GM18505 (cell line): ENCODE data around the gene SGTA.

ENCODE experiments used
- ATAC-seq: cut with Tn5 transposase; IDR thresholded peaks from one replicate; pipeline ENCODE4 v1.9.1; 2021; ENCODE audit not compliant: unreplicated experiment
- POLR2A ChIP-seq: IDR thresholded peaks from 4 replicates; pipeline ENCODE4 v1.6.1; 2011; ENCODE audit warnings: borderline replicate concordance; ENCODE audit not compliant: insufficient read depth, insufficient read length; ENCODE audit errors: extremely low read depth

Gene SGTA

DNA sequence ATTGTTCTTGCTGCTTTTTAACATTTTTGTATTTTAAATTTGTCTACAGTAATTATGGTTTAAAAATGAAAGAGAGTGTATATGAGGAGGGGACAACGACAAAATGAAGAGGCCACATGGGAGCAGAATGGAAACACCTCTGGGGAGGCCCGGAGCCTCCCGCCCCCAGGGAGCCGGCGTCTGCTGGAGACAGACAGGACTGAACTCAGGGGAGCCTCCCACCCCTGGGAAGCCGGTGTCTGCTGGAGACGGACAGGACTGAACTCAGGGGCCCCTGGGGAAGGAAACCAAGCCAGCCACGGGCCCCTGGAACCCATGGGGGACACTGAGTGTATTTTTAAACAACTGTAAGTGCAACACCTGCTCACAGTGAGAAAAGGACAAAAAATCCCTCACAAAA, 26.6 kb downstream of the SGTA start:
- ATAC-seq, result no peak
- no peak for TF ChIP-seq POLR2A

- ATAC-seq, result no peak
- TF ChIP-seq POLR2A, result no peak
Measured at GRCh38 chr19:2755811-2756210, 27.3 kb downstream of the SGTA start.

DNA sequence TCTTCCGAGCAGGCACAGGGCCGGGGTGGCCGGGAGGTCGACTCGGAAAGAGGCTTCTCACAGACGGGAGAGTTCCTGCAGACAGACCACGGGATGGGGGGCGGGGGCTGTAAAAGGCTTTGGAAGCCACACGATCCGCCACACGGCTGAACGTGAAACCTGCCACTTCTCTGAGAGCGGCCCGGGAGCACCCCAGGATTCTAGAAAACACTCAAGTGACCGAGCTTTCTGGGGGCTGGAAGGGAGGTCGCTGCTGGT, 27.7 kb downstream of the SGTA start:
- TF ChIP-seq POLR2A, result no peak
- no peak for ATAC-seq

DNA sequence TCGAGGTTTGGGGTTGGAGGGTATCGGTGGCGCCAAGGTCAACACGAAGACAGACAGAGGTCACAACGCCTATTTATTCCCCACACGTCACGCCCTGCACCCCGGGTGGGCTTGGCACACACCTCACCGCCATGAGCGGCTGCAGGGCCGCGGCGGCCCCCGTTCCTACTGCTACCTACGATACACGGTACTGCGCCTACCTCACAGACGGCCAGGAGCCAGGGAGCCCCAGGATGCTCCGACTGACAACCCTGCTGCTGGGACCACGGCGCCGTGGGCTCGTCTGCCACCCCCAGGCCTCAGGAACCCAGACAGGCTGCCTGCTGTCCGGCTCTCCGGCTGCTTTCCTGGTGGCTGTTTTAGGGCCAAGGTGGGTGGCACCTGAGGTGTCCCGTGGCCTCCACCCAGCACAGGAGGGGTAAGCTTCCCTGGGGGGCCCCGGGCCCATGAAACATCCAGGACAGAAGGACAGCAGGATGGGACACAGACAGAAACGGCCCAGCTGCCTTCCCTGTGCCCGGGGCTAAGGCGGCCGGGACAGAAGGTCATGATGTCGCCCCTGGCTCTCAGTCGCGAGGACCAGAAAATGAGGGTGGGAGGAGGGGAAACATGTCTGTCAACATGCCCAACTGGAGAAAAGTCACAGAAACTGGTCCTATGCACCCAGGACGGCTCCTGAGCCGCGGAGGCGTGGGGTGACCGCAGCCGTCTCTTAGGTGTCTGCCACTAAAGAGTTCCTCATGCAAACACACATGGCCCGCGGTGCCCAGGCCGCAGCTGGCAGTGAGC, 28.2 kb downstream of the SGTA start:
- TF ChIP-seq POLR2A, result no peak
- no peak for ATAC-seq

DNA sequence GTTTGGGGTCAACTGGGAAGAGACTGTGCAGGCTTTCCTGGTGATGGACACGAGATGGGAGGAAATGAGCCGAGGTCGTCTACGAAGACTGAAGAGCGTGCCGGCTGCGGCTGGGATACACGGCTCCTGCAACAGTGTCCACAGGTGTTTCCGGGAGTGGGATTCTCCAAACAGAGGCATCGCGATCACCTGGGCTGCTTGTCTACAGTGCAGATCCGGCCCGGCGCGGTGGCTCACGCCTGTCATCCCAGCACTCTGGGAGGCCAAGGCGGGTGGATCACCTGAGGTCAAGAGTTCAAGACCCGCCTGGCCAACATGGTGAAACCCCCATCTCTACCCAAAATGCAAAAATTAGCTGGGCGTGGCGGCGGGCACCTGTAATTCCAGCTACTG, 31.6 kb downstream of the SGTA start:
- no peak for TF ChIP-seq POLR2A
- no peak for ATAC-seq

GRCh38 chr19:2750808-2751437, 32.1 kb downstream of the SGTA start:
- ATAC-seq, result no peak
- TF ChIP-seq POLR2A, result no peak

DNA sequence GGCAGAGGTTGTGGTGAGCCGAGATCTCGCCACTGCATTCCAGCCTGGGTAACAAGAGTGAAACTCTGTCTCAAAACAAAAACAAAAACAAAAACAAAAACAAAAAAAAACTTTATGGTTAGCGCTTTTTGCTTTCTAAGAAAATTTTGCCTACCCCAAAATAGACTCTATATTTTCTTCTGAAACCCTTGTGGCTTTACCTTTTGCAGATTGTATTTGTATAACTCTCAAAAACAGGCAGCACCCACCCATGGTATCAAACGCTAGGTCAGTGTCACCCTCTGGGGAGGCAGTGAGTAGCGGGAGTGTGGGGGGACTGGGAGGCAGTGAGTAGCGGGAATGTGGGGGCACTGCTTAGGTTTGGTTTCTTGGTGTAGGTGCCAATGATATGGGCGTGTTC, 35.7 kb downstream of the SGTA start:
- no peak for ATAC-seq
- no peak for TF ChIP-seq POLR2A

DNA sequence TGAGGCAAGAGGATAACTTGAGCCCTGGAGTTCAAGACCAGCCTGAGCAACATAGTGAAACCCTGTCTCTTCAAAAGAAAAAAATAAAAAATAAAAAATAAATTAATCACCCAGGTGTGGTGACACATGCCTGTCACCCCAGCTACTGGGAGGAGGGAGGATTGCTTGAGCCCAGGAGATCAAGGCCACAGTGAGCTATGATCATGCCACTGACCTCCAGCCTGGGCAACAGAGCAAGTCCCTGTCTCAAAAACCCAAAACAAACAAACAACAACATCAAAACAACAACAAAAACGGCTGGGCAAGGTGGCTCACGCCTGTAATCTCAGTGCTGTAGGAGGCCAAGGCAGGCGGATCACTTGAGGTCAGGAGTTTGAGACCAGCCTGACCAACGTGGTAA, 39.0 kb downstream of the SGTA start:
- no peak for TF ChIP-seq POLR2A
- no peak for ATAC-seq

DNA sequence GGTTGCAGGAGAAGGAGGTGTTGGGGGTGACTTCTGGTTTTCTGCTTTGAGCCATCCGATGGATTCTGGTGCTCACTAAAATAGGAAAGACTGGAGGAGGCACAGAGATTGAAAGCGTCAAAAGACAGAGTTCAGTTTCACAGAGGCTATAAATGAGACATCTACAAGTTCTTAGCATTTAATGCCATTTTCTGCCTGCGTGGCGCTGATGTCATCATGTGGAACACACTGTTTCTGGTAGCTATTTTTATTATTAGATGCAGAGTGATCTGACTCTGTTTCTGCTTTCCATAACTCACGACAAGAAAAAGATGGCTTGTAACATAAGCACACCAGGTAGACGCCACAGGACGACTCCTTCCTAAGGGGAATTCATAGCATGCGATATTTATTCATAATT, 40.0 kb downstream of the SGTA start:
- no peak for ATAC-seq
- no peak for TF ChIP-seq POLR2A

DNA sequence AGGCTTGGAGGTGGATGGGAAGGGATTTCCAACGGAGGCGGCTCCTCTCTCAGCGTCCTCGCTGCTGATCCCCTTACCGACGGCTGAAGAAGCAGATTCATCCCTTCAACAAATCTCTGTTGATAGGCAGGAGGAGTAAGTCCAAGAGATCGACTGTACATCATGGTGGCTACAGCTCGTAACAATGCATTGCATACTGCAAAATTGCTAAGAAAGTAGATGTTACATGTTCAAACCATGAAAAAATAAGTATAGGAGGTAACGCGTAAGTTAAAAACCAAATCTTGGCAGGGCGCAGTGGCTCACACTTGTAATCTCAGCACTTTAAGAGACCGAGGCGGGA, 42.8 kb downstream of the SGTA start:
- ATAC-seq, result no peak

DNA sequence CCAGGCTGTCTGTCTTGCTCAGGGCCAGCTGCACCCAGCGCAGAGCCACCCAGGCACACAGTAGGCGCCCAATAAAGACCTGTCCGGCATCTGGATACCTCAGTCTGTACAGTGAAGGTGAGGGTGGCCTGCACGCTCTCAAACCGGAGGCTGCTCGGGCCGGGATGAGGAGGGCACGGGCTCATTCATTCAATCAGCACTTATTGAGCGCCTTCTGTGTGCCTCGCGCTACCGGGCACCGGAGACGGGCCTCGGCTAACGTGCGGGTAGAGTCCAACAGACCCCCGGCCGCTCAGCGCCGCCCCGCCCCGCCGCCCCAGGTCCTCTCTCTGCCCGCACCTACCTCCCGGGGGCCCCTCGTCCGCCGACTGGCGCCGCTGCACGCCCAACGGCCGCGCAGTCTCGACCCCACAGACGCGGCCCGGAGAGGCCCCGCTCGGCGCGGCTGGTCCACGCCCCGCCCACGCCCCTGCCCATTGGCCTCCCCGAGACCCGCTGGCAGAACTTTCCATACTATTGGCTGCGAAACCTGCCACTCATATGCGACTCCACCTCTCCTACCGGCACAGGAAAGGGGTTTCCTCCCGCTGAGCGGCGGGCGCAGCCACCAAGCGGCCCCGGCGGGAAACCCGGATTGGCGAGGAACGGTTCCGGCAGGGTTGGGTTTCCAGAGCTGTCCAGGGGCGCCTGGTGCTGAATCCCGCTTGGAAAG, 43.3 kb downstream of the SGTA start, which contains the start of gene SLC39A3:
TSS of gene SLC39A3 (minus strand) at position 416 of the 712 bp plus-strand sequence. CDS start 2,760 bp downstream, outside the sequence.
- peak; percentile 60 for TF ChIP-seq POLR2A
- ATAC-seq, result peak; percentile 91

More for the DNA sequence above, 42.8 kb downstream of the SGTA start:
- no peak for TF ChIP-seq POLR2A

DNA sequence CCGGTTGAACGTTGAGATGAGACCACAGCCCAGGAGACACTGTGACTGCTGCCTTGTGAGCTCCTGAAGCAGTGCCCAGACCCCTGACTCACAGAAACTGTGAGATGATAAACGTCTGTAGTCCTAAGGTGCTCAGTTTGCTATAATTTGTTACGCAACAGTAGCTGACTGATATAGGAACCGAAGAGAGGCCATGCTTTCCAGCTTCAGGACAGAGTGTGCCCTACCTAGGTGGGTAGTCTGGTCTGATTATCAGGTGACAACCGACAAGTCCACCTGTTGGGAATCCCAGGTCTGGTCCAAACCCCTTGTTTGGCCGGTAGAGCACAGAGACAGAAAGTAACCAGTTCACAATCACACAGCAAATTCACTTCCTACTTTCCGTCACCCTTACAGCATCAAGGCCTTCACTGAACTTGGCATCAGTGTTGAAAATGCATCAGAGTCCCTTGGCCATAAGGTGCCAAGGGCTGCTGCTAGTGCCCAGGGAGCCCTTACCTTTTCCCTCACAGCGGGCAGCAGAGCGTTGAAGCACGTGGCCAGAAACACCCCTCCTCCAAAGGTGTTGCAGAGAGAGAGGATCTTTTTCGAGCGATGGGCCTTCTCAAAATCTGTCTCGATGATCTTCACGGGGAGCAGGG, 46.4 kb downstream of the SGTA start:
- no peak for ATAC-seq

GRCh38 chr19:2735374-2735773, 47.7 kb downstream of the SGTA start:
- no peak for TF ChIP-seq POLR2A

More for the DNA sequence above, 46.4 kb downstream of the SGTA start:
- no peak for TF ChIP-seq POLR2A

GRCh38 chr19:2734589-2735288, 48.3 kb downstream of the SGTA start:
- no peak for ATAC-seq
- no peak for TF ChIP-seq POLR2A

More at GRCh38 chr19:2735374-2735773, 47.7 kb downstream of the SGTA start:
- no peak for ATAC-seq
